Measurements from ENCODE around the gene SERPINA10.
"Not testable (repeated sequence)": the region's sequence is repeated elsewhere in the genome, so short reads cannot be mapped to it uniquely, and the experiment has no call there.

Gene SERPINA10

DNA sequence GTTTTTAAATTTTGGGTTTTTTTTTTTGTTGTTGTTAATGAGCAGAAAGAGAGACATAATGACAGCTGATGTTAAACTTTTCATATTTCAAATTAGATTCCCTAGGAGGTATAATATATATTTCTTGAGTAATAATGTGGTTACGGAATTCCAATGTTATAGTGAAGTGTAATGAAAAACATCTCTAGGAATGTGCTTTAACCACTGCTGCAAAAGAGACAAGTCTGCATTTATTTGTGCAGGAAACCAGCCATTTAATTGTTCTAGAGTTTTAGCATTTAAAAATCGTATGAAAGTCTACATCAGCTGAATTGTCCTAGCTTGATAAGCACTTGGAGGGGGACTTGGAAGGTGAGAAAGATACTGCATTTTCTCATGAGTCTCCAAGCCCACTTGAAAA lies 14.3 kb downstream of the SERPINA10 start:
- no peak for DNase-seq

DNA sequence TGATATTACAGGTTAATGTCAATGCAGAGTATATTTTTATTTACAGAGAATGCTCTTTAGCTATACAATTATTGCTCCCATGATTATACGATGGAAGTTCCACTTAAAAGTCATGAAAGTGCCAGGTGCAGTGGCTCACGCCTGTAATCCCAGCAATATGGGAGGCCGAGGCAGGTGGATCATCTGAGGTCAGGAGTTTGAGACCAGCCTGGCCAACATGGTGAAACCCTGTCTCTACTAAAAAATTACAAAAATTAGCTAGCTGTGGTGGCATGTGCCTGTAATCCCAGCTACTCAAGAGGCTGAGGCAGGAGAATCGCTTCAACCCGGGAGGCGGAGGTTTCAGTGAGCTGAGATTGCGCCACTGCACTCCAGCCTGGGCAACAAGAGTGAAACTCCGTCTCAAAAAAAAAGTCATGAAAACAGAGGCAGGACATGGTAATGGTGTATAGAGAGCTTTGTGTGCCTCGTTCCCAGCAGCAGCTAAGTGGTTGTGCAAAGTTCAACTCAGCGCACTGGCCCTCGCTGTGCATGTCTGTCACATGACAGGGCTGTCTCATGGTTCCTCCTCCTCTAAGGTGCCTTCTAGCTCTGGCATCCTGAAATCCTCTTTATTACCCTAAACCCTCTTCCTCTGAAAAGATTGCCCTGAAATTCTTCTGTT lies 16.0 kb downstream of the SERPINA10 start:
- DNase-seq = not testable (repeated sequence)

DNA sequence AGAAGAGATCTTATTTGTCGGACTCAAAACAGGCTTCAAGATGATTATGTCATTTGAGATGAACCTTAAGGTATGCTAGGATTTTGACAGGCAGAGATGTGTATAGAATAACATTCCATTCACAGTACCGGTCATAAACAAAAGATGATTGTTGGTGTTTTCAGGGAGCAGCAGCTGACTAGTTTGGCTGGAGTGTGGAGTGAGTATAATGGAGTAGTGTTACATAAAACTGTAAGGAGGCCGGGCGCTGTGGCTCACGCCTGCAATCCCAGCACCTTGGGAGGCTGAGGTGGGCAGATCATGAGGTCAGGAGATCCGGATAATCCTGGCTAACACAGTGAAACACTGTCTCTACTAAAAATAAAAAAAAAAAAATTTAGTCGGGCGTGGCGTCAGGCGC lies 23.9 kb downstream of the SERPINA10 start:
- DNase-seq = no peak

DNA sequence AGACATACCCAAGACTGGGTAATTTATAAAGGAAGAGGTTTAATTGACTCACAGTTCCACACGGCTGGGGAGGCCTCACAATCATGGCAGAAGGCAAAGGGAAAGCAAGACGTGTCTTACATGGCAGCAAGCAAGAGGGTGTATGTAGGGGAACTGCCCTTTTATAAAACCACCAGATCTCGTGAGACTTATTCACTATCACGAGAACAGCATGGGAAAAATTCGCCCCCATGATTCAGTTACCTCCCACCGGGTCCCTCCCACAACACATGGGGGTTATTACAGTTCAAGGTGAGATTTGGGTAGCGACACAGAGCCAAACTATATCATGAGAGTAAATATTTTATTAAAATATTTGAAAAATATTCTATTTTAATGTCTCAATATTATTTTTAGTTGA lies 24.5 kb downstream of the SERPINA10 start:
- DNase-seq = not testable (repeated sequence)

DNA sequence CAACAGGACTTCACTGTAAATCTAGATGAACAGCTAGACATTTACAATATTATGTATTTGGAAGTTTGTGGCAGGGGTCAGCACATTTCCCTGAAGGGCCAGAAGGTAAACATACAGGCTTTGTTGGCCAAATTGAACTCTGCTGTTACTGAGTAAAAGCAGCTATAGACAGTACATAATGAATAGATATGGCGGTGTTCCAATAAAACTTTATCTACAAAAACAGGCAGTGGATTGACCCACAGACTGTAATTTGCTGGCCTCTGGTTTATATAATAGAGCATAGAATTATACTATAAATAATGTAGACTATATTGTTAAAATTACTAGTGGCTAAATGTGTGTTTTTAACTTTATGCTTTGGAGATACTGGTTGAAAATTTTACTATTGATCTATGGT lies 25.7 kb downstream of the SERPINA10 start:
- DNase-seq = no peak

DNA sequence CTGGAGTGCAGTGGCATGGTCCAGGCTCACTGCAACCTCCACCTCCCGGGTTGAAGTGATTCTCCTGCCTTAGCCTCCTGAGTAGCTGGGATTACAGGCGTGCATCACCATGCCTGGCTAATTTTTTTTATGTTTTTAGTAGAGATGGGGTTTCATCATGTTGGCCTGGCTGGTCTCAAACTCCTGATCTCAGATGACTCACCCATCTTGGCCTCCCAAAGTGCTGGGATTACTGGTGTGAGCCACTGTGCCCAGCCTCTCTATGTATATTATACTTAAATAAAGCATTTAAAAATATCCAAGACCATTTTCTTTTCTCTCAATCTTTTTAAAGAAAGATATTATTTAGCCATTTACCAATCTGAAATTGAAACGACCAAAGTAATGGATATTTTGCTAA lies 28.9 kb downstream of the SERPINA10 start:
- not testable (repeated sequence) for DNase-seq

GRCh38 chr14:94244182-94244581 lies 48.9 kb downstream of the SERPINA10 start:
- DNase-seq = no peak

GRCh38 chr14:94239406-94239805 lies 53.7 kb downstream of the SERPINA10 start:
- no peak for DNase-seq

DNA sequence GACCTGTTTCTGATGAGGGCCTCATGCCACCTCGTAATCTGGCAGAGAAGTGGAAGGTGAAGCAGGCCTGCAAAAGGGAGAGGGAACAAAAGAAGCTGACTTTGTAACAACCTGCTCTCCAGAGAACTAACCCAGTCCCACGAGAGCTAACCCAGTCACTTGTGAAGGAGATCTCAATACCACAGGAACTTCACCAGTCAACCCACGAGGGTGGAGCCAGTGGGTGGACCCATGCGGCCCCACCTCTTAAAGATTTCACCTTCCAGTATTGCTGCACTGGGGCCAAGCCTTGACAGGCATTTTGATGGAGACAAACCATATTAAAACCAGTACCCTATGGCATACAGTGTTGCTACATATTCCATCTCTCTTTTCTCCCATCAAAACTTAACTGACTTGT lies 55.1 kb downstream of the SERPINA10 start:
- no peak for DNase-seq

DNA sequence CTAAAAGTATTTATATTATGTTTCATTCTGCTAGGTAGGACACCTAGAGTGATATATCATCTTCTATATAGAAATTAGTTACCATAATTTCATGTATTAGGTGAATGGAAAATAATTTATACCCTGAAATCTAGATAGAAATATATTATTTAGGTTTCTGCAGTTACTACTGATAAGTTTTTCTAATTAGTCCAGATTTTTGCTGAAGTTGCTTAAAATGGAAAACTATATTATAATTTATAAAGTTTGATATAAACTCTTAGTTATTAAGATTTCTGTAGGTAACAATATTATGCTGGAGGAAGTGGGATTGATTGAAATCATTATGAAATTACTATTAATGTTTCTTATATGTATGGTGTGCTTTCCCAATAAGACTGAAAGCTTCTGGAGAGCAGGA lies 56.0 kb downstream of the SERPINA10 start:
- DNase-seq = no peak
